HG03139 (cell line): ENCODE data around the gene CTXND1.

Experiments
- ATAC-seq: cut with Tn5 transposase; IDR thresholded peaks from one replicate; pipeline ENCODE4 v1.9.1; 2021; ENCODE audit not compliant: unreplicated experiment

CTXND1 gene

DNA sequence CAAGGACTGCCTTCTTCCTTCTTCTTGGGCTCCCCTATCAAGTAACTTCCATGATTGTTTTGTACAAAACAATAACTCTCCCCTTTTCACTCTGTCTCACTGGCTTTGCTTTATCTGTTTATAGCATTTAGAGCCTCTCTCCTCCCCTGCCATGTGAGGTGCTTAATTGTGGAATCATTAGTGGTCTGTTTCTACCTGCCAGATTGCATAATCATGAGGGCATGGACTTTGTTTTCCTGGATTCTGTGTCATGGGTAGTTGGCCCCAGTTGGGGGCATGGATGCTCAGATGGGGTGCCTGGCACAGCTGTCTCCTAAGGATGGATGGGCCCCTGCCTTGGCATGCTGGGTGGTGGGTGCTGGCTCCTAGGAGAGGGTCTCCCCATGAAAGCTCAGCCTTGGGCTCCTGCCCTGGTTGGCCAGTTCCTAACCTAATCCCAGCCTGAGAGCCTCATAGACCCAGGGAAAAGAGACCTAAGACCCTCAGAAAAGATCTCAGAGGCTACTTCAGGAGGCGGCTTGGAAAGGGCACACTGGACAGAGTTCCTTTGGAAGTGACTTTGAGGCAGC, 8.0 kb upstream of the CTXND1 start:
- no peak for ATAC-seq

GRCh38 chr15:80251428-80252120, 439 bp downstream of the CTXND1 start:
- no peak for ATAC-seq

DNA sequence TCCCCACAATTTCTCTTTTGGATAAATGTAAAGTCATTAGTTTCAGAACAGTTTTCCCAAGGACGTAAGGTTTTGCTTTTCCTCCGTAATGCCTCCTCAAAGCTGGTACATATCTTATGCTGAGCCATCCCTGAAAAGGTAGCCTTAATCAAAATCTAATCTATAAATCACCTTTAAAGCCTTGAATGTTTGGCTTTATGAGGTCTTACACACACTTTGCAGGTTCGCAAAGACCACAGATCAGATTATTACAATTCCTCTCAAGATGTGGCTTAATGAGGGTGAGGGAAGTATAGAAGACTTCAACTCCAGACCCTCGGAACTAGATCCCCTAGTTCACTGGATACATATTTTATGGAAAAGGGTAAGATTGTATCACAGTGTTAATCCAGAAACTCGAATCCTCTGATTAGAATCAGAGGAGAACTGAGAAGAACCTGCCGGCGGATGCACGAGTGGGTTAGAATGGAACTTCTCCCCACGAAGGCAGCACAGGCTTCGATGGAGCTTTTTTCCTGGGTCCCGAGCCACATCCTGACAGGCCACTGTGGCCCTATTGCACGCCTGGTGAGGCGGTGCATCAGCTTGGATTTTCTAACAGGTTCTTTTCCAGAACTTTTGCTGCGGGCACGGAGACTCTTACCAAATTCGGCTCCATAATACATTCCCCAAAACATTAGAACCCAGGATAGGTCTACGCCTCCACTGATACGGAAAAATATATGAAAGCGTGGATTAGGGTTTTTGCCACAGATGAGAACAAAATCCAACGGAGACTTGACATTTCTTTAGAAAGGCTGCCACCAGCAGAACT, 1.2 kb downstream of the CTXND1 start:
- no peak for ATAC-seq

DNA sequence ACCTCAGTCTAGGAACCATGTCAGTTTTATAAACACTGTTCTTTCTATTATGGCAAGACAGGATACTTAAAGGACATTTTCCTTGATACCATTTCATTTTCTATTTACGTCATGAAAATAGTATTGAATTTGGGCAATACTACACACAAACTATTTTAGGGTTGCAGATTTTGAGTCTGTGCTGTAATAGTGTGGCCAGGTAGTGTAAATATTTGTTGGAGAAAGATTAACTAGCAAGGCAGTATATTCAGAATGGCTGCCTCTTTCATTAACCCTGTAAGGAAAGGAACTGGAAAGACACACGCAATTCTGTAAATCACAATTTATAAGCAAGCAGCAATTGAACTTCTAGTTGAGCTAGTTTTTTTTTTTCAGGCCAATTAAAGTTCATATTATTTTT, 2.0 kb downstream of the CTXND1 start:
- ATAC-seq, result no peak

DNA sequence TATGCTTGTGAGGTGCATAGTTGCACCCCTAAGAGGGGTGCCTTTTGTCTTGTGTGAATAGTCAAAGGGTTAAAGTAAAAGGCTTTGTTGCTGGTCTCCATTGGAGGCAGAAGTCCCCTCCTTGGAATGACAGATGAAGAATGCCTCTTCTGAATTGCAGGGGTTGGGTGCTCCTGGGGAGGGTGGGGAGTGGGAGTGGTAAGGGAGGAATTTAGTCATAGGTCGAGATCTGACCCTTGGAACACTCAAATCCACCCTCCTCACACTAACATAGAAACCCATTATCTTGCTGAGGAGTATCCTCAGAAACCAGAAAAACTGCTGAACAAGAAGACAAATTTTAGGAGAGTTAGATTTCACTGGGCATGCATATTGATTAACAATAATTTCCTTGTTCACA, 4.7 kb downstream of the CTXND1 start:
- no peak for ATAC-seq

GRCh38 chr15:80246425-80246894, 5.6 kb downstream of the CTXND1 start:
- ATAC-seq, result no peak

DNA sequence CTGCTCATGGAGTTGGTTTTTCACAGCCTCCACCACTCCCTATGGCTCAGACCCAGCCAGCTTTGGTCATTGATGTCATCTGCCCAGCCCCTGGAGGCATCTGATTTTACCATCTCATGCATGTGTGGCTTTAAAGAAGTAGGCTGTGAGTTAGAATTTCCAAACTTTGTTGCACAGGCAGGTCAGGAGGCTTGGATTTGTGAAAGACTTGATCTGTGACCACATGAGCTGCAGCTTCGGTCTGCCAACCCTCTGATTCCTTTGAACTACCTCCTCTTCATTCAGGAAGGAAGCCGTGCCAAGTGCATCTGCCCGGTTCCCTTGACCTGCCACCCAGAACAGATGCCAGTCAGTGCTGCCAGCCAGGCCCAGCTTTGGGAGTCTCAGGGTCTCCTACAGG, 9.2 kb downstream of the CTXND1 start:
- no peak for ATAC-seq

DNA sequence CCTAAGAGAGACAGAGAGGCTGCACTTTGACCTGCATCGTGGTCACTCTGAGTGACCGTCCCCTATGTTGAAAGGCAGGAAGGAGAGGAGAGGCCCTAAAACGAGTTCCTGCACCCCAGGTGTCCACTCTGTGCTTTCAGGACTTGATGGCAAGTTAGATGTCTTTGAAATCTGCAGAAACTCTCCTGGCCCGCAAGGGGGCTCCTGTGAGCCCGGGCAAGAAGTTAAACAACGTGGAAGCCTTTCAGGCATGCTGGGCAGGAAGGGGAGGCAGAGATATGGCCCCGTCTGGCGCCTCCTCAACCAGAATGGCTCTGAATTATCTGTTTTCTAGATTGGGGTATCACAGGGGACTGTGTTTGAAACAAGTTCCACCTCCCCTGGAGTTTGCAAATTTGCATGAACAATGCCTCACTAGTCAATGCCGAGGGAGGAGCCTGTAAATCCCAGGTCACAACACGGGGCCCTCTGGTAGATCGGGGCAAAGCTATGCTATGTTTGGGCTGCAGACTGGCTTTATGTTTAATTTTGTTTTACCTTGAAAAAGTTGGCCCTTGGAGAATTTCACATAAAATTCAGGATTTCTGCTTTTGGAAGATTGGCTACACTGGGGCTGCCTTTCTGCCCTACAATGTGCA, 9.8 kb downstream of the CTXND1 start:
- ATAC-seq, result no peak

DNA sequence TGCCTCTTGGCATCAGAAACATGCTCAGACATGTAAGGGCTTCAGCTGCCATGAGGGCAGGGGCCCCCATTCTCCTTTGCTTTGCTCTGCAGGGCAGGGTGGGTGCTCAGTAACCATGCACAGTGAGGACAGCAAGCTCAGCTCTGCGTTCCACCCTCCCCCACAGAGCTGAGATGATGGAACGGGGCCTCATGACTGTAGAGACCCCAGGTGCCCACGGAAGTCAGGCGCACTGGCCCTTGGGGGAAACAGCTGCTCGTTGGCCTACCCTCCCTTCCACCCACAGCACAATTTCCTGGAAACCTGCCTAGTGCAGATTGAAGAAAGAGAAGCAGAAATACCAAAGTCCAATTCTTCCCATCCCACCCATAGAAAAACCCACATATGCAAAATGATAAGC, 10.5 kb downstream of the CTXND1 start:
- no peak for ATAC-seq

DNA sequence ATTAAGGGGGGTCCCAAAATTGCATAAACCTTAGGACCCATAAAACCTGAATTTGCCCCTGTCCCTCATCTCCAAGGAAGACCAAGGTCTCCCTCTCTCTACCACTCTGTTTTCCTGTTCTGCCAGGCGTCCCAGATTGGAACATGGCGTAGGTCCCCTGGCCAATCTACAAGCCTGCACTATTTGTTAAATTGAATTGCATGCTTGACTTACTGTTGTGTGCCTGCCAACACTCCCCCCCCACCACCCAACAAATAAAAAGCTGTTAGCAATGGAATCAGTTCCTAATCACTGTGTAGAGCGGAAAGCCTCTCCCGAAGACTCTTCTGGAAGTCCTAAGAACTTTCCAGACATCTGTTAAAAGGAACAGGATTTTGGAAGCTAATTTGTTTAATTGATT, 11.7 kb downstream of the CTXND1 start:
- no peak for ATAC-seq

GRCh38 chr15:80234883-80235282, 17.1 kb downstream of the CTXND1 start:
- no peak for ATAC-seq

- no peak for ATAC-seq
Measured at GRCh38 chr15:80233581-80233980, 18.4 kb downstream of the CTXND1 start.

- no peak for ATAC-seq
Measured at GRCh38 chr15:80231371-80231770, 20.6 kb downstream of the CTXND1 start.

- no peak for ATAC-seq
Measured at GRCh38 chr15:80228959-80229610, 22.9 kb downstream of the CTXND1 start.

GRCh38 chr15:80219955-80220354, 32.1 kb downstream of the CTXND1 start:
- no peak for ATAC-seq

- no peak for ATAC-seq
Measured at GRCh38 chr15:80217327-80217900, 34.6 kb downstream of the CTXND1 start.

GRCh38 chr15:80216911-80217310, 35.1 kb downstream of the CTXND1 start:
- ATAC-seq, result no peak

- no peak for ATAC-seq
Measured at GRCh38 chr15:80216141-80216540, 35.9 kb downstream of the CTXND1 start.

DNA sequence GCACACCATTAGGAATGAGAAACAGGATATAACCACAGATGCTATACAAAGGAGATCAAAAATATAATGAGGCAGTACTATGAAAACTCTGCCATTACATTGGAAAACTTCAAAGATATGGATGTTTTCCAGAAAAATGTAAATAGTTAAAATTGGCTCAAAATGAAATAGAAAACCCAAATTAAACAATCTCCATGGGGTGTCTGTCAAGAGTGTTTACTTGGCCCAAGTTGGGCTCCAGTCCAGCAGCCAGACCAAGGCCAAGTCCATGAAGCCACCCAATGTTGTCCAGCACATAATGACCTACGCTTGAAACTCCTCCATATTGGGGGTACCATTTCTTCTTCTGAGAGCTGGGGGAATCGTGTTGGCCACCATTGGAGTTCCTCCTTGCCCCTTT, 37.1 kb downstream of the CTXND1 start:
- ATAC-seq, result no peak

GRCh38 chr15:80211976-80212375, 40.0 kb downstream of the CTXND1 start:
- ATAC-seq, result no peak
